SK-N-SH treated with all-trans-retinoic acid at 6 μM for 48 hours (cell line): ENCODE data around the gene DDT.
"Not testable (repeated sequence)": the region's sequence is repeated elsewhere in the genome, so short reads cannot be mapped to it uniquely, and the experiment has no call there.

Experiments
- ATAC-seq: fragments of 200-7000 bp; cut with Tn5 transposase; 3 replicates; pipeline ENCODE4 v1.9.1; 2020; ENCODE audit warnings: mild to moderate bottlenecking, moderate library complexity
- BACH2 ChIP-seq: fragments of 250-450 bp; sonication (Bioruptor Pico); IDR thresholded peaks from 2 replicates; pipeline ENCODE4 v1.9.0; 2021; ENCODE audit warnings: mild to moderate bottlenecking, borderline replicate concordance
- CSDC2 ChIP-seq: fragments of 250-450 bp; sonication (Bioruptor Pico); IDR thresholded peaks from 2 replicates; pipeline ENCODE4 v1.5.0; 2020; ENCODE audit warnings: mild to moderate bottlenecking, moderate library complexity
- ISL1 ChIP-seq: fragments of 250-450 bp; sonication (Bioruptor Pico); IDR thresholded peaks from 2 replicates; pipeline ENCODE4 v2.1.2; 2022; ENCODE audit warnings: mild to moderate bottlenecking, moderate library complexity
- PPARA ChIP-seq: fragments of 250-450 bp; sonication (Bioruptor Pico); IDR thresholded peaks from 2 replicates; pipeline ENCODE4 v1.5.0; 2020; ENCODE audit warnings: mild to moderate bottlenecking, borderline replicate concordance
- ZNF70 ChIP-seq: fragments of 450-650 bp; formaldehyde crosslinking; IDR thresholded peaks from 2 replicates; pipeline ENCODE4 v1.5.0; 2020; ENCODE audit warnings: mild to moderate bottlenecking, moderate library complexity

Gene DDT

DNA sequence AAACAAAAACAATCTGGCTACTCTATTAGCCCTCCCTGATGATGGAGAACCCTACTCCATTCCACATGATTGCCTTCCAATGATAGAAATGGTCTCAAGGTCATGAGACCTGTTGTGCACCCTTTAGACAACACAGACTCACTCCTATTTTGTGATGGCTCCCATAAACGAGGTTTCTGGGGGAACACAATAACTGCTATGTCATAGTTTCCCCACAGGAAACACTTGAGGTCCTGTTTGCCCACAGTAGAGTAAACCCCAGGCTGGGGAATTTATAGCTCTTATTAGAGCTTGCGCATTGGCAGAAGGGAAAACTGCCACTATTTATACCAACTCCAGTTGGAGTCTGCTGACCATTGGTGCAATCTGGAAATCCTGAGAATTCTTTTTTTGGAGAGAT lies 51.3 kb downstream of the DDT start (continued):
- TF ChIP-seq PPARA (CRISPR knock-in tag) (no peak), ISL1 (no peak), CSDC2 (CRISPR knock-in tag) (no peak), ZNF70 (CRISPR knock-in tag) (no peak), BACH2 (CRISPR knock-in tag) (no peak)
- TF ChIP-seq, all 23 proteins: peak for 0

DNA sequence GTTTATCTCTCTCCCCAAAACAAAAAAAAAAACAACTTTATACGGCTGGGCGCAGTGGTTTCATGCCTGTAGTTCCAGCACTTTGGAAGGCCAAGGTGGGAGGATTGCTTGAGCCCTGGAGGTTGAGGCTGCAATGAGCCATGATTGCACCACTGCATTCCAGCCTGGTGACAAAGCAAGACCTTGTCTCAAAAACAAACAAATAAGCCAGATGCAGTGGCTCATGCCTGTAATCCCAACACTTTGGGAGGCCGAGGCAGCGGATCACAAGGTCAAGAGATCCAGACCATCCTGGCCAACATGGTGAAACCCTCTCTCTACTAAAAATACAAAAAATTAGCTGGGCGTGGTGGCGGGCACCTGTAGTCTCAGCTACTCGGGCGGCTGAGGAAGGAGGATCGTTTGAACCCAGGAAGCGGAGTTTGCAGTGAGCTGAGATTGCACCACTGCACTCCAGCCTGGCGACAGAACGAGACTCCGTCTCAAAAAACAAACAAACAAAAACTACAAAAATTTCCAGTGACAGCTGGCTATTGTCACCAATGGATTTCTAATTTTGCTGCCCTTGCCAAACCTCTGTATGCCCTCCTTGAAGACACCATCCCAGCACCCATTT lies 52.5 kb downstream of the DDT start:
- ATAC-seq = not testable (repeated sequence)
